ENCODE data around the gene TMEM185B. TPM values are rescaled to one million over a fixed set of nuclear protein-coding genes. Genes with fewer than 3 reads are reported as not detected.
"Not testable (repeated sequence)": the region's sequence is repeated elsewhere in the genome, so short reads cannot be mapped to it uniquely, and the experiment has no call there.

Gene TMEM185B
- total RNA-seq, 1 donor from 2014 or later = 35.9 TPM

- no peak for DNase-seq (ENCODE audit: low spot score)
Measured at GRCh38 chr2:120251880-120252224, 28.7 kb upstream of the TMEM185B start.

GRCh38 chr2:120251078-120251477 lies 27.9 kb upstream of the TMEM185B start:
- no peak for DNase-seq (ENCODE audit: low spot score)

GRCh38 chr2:120250640-120251039 lies 27.4 kb upstream of the TMEM185B start:
- no peak for DNase-seq (ENCODE audit: low spot score)

GRCh38 chr2:120247851-120248250 lies 24.7 kb upstream of the TMEM185B start:
- DNase-seq (ENCODE audit: low spot score) = no peak

- no peak for DNase-seq (ENCODE audit: low spot score)
Measured at GRCh38 chr2:120246546-120247300, 23.5 kb upstream of the TMEM185B start.

- DNase-seq (ENCODE audit: low spot score) = peak; percentile 79
Measured at GRCh38 chr2:120245520-120246332, 22.5 kb upstream of the TMEM185B start.

GRCh38 chr2:120244656-120245519 lies 21.7 kb upstream of the TMEM185B start:
- DNase-seq (ENCODE audit: low spot score) = no peak

- no peak for DNase-seq (ENCODE audit: low spot score)
Measured at GRCh38 chr2:120243875-120244553, 20.8 kb upstream of the TMEM185B start.

GRCh38 chr2:120243211-120243610 lies 20.0 kb upstream of the TMEM185B start:
- DNase-seq (ENCODE audit: low spot score) = no peak

GRCh38 chr2:120241684-120242083 lies 18.5 kb upstream of the TMEM185B start:
- no peak for DNase-seq (ENCODE audit: low spot score)

GRCh38 chr2:120240901-120241429 lies 17.8 kb upstream of the TMEM185B start:
- no peak for DNase-seq (ENCODE audit: low spot score)

GRCh38 chr2:120239488-120240287 lies 16.5 kb upstream of the TMEM185B start:
- DNase-seq (ENCODE audit: low spot score) = no peak

- no peak for DNase-seq (ENCODE audit: low spot score)
Measured at GRCh38 chr2:120238728-120239487, 15.7 kb upstream of the TMEM185B start.

- DNase-seq (ENCODE audit: low spot score) = no peak
Measured at GRCh38 chr2:120237491-120237902, 14.3 kb upstream of the TMEM185B start.

- no peak for DNase-seq (ENCODE audit: low spot score)
Measured at GRCh38 chr2:120236791-120237190, 13.6 kb upstream of the TMEM185B start.

- DNase-seq (ENCODE audit: low spot score) = no peak
Measured at GRCh38 chr2:120236316-120236715, 13.1 kb upstream of the TMEM185B start.

- no peak for DNase-seq (ENCODE audit: low spot score)
Measured at GRCh38 chr2:120235681-120236080, 12.5 kb upstream of the TMEM185B start.

- not testable (repeated sequence) for DNase-seq (ENCODE audit: low spot score)
Measured at GRCh38 chr2:120235158-120235557, 12.0 kb upstream of the TMEM185B start.

- no peak for DNase-seq (ENCODE audit: low spot score)
Measured at GRCh38 chr2:120233292-120233691, 10.1 kb upstream of the TMEM185B start.

Data from ureter (tissue), 1 donor.